ENCODE results near the gene LANCL2.

The LANCL2 gene

GRCh38 chr7:55444786-55445185 lies 79.6 kb downstream of the LANCL2 start:
- CTCF ChIA-PET = interaction anchor here (2.9 kb wide), 1 partner anchor 11 kb away, joined by 8 read pairs; no protein-coding TSS in a partner anchor
- Mint-ChIP-seq H3K4me3 (no peak overlapping the region), H3K27ac (no peak overlapping the region), H3K27me3 (peaks cover 2% of the 10 kb centered on the region), H3K4me1 (peaks cover 9% of the 10 kb centered on the region), H3K36me3 (peaks cover 4% of the 10 kb centered on the region), H3K9me3 (peaks cover 2% of the 10 kb centered on the region)
- no peak for DNase-seq

GRCh38 chr7:55448526-55448925 lies 83.4 kb downstream of the LANCL2 start:
- H3K27me3 Mint-ChIP-seq = peaks cover 6% of the 10 kb centered on the region
- no peak for DNase-seq
- no peak overlapping the region for H3K27ac Mint-ChIP-seq
- peaks cover 9% of the 10 kb centered on the region for H3K36me3 Mint-ChIP-seq
- no peak overlapping the region for H3K4me3 Mint-ChIP-seq
- H3K4me1 Mint-ChIP-seq = peaks cover 9% of the 10 kb centered on the region
- CTCF ChIA-PET = no interaction called here
- H3K9me3 Mint-ChIP-seq = peaks cover 2% of the 10 kb centered on the region

- peaks cover 9% of the 10 kb centered on the region for H3K36me3 Mint-ChIP-seq
- H3K4me3 Mint-ChIP-seq = no peak overlapping the region
- peaks cover 2% of the 10 kb centered on the region for H3K9me3 Mint-ChIP-seq
- DNase-seq = no peak
- peaks cover 9% of the 10 kb centered on the region for H3K4me1 Mint-ChIP-seq
- H3K27me3 Mint-ChIP-seq = peaks cover 6% of the 10 kb centered on the region
- no peak overlapping the region for H3K27ac Mint-ChIP-seq
- CTCF ChIA-PET = no interaction called here
These were observed 84.3 kb downstream of the LANCL2 start for GRCh38 chr7:55449205-55449991.

- H3K9me3 Mint-ChIP-seq = peaks cover 2% of the 10 kb centered on the region
- H3K4me3 Mint-ChIP-seq = no peak overlapping the region
These were observed 84.9 kb downstream of the LANCL2 start for GRCh38 chr7:55449992-55450535.

GRCh38 chr7:55452971-55453370 lies 87.8 kb downstream of the LANCL2 start:
- Mint-ChIP-seq H3K27ac (no peak overlapping the region), H3K9me3 (peaks cover 21% of the 10 kb centered on the region), H3K27me3 (peaks cover 6% of the 10 kb centered on the region), H3K36me3 (peaks cover 28% of the 10 kb centered on the region), H3K4me1 (peaks cover 23% of the 10 kb centered on the region), H3K4me3 (no peak overlapping the region)
- CTCF ChIA-PET = interaction anchor here (0.8 to 1.1 kb wide), 2 partner anchors 22 to 26 kb away, joined by 3 to 4 read pairs; no protein-coding TSS in a partner anchor
- no peak for DNase-seq

More at GRCh38 chr7:55449992-55450535, 84.9 kb downstream of the LANCL2 start:
- peaks cover 13% of the 10 kb centered on the region for H3K36me3 Mint-ChIP-seq
- CTCF ChIA-PET = no interaction called here
- DNase-seq = no peak
- peaks cover 13% of the 10 kb centered on the region for H3K4me1 Mint-ChIP-seq
- H3K27ac Mint-ChIP-seq = no peak overlapping the region
- peaks cover 6% of the 10 kb centered on the region for H3K27me3 Mint-ChIP-seq

- Mint-ChIP-seq H3K4me3 (no peak overlapping the region), H3K27me3 (no peaks in the 10 kb centered on the region), H3K9me3 (peaks cover 49% of the 10 kb centered on the region), H3K27ac (no peak overlapping the region), H3K4me1 (peaks cover 32% of the 10 kb centered on the region), H3K36me3 (peaks cover 47% of the 10 kb centered on the region)
- CTCF ChIA-PET = no interaction called here
- no peak for DNase-seq
These were observed 92.7 kb downstream of the LANCL2 start for GRCh38 chr7:55457801-55458200.

- Mint-ChIP-seq H3K36me3 (peaks cover 49% of the 10 kb centered on the region), H3K27me3 (no peaks in the 10 kb centered on the region), H3K9me3 (peaks cover 51% of the 10 kb centered on the region), H3K4me1 (peaks cover 30% of the 10 kb centered on the region), H3K4me3 (no peak overlapping the region), H3K27ac (no peak overlapping the region)
- DNase-seq = no peak
- CTCF ChIA-PET = no interaction called here
These were observed 93.2 kb downstream of the LANCL2 start for GRCh38 chr7:55458351-55458750.

GRCh38 chr7:55463686-55464262 lies 98.6 kb downstream of the LANCL2 start:
- CTCF ChIA-PET = no interaction called here
- peaks cover 35% of the 10 kb centered on the region for H3K4me1 Mint-ChIP-seq
- no peaks in the 10 kb centered on the region for H3K27me3 Mint-ChIP-seq
- no peak overlapping the region for H3K4me3 Mint-ChIP-seq
- no peak for DNase-seq
- H3K27ac Mint-ChIP-seq = no peak overlapping the region
- peaks cover 69% of the 10 kb centered on the region for H3K36me3 Mint-ChIP-seq
- H3K9me3 Mint-ChIP-seq = peaks cover 32% of the 10 kb centered on the region

- CTCF ChIA-PET = no interaction called here
- no peak for DNase-seq
- Mint-ChIP-seq H3K36me3 (peaks cover 64% of the 10 kb centered on the region), H3K4me1 (peaks cover 42% of the 10 kb centered on the region), H3K4me3 (no peak overlapping the region), H3K9me3 (peaks cover 25% of the 10 kb centered on the region), H3K27me3 (no peaks in the 10 kb centered on the region), H3K27ac (no peak overlapping the region)
These were observed 99.3 kb downstream of the LANCL2 start for GRCh38 chr7:55464422-55464821.

GRCh38 chr7:55465691-55466090 lies 100.6 kb downstream of the LANCL2 start:
- H3K27ac Mint-ChIP-seq = no peak overlapping the region
- no peak overlapping the region for H3K4me3 Mint-ChIP-seq
- H3K9me3 Mint-ChIP-seq = peaks cover 19% of the 10 kb centered on the region
- DNase-seq = no peak
- H3K27me3 Mint-ChIP-seq = no peaks in the 10 kb centered on the region
- H3K36me3 Mint-ChIP-seq = peaks cover 63% of the 10 kb centered on the region
- CTCF ChIA-PET = no interaction called here
- H3K4me1 Mint-ChIP-seq = peaks cover 53% of the 10 kb centered on the region

GRCh38 chr7:55467047-55467593 lies 102.0 kb downstream of the LANCL2 start:
- Mint-ChIP-seq H3K36me3 (peaks cover 63% of the 10 kb centered on the region), H3K4me3 (no peak overlapping the region)
- CTCF ChIA-PET = interaction anchor here (0.7 kb wide), 1 partner anchor 62 kb away, joined by 3 read pairs; no protein-coding TSS in a partner anchor

GRCh38 chr7:55468495-55468894 lies 103.4 kb downstream of the LANCL2 start:
- H3K9me3 Mint-ChIP-seq = peaks cover 3% of the 10 kb centered on the region
- peaks cover 61% of the 10 kb centered on the region for H3K36me3 Mint-ChIP-seq
- DNase-seq = no peak
- peak overlapping the region; percentile 96 for H3K27ac Mint-ChIP-seq
- CTCF ChIA-PET = interaction anchor here (0.9 to 2.1 kb wide), 3 partner anchors 64 to 125 kb away, joined by 3 to 7 read pairs (median 6); no protein-coding TSS in a partner anchor
- H3K27me3 Mint-ChIP-seq = no peaks in the 10 kb centered on the region
- no peak overlapping the region for H3K4me3 Mint-ChIP-seq
- peaks cover 53% of the 10 kb centered on the region for H3K4me1 Mint-ChIP-seq

More at GRCh38 chr7:55467047-55467593, 102.0 kb downstream of the LANCL2 start:
- Mint-ChIP-seq H3K9me3 (peaks cover 10% of the 10 kb centered on the region), H3K4me1 (peaks cover 55% of the 10 kb centered on the region), H3K27me3 (no peaks in the 10 kb centered on the region), H3K27ac (peak overlapping the region; percentile 35)
- no peak for DNase-seq

GRCh38 chr7:55469271-55469681 lies 104.1 kb downstream of the LANCL2 start:
- Mint-ChIP-seq H3K4me3 (no peak overlapping the region), H3K36me3 (peaks cover 59% of the 10 kb centered on the region), H3K27me3 (no peaks in the 10 kb centered on the region), H3K4me1 (peaks cover 59% of the 10 kb centered on the region), H3K27ac (peak overlapping the region; percentile 96), H3K9me3 (no peaks in the 10 kb centered on the region)
- DNase-seq = peak; percentile 60
- CTCF ChIA-PET = interaction anchor here (0.9 to 2.1 kb wide), 3 partner anchors 63 to 124 kb away, joined by 3 to 7 read pairs (median 6); no protein-coding TSS in a partner anchor

GRCh38 chr7:55469721-55470120 lies 104.6 kb downstream of the LANCL2 start:
- no peak for DNase-seq
- peaks cover 63% of the 10 kb centered on the region for H3K4me1 Mint-ChIP-seq
- H3K36me3 Mint-ChIP-seq = peaks cover 58% of the 10 kb centered on the region
- H3K4me3 Mint-ChIP-seq = no peak overlapping the region
- H3K27me3 Mint-ChIP-seq = no peaks in the 10 kb centered on the region
- CTCF ChIA-PET = interaction anchor here (0.8 to 2.1 kb wide), 4 partner anchors 31 to 124 kb away, joined by 3 to 7 read pairs (median 4); no protein-coding TSS in a partner anchor
- H3K27ac Mint-ChIP-seq = peak overlapping the region; percentile 96
- H3K9me3 Mint-ChIP-seq = no peaks in the 10 kb centered on the region

All from activated naive CD4-positive, alpha-beta T cell treated with anti-CD3 and anti-CD28 coated beads, Interleukin-2, amount 10 ng/mL, durations not matched to agents 7 days and 5 days (primary cell).